HCT116 (cell line): ENCODE results near the gene FLNC. TPM values are rescaled to one million over a fixed set of nuclear protein-coding genes. Genes with fewer than 3 reads are reported as not detected.

ENCODE experiments used
- ATAC-seq: fragments of 200-7000 bp; cut with Tn5 transposase; 2 replicates; pipeline ENCODE4 v1.9.1; 2020; ENCODE audit warnings: mild to moderate bottlenecking, moderate library complexity
- BruUV-seq: library from RNA; stranded (reverse); fragments of 400-500 nt; replicated peaks from 2 replicates; lab custom pipeline; 2021; lab: Mats Ljungman, UMichigan
- CTCF ChIA-PET: fragments of 300-600 bp; sonication (Branson Sonifier 250); formaldehyde crosslinking; loops from one replicate; lab custom pipeline; 2021; ENCODE audit warnings: antibody characterized with exemption; lab: Charles Lee
- POLR2A ChIA-PET: fragments of 300-600, 350-600 bp; sonication (Branson Sonifier 250); formaldehyde crosslinking; loops from one replicate; lab custom pipeline; 2021; ENCODE audit warnings: antibody characterized with exemption; lab: Charles Lee
- RAD21 ChIA-PET, 2 experiments: fragments of 300-600 bp; sonication (Branson Sonifier 250); formaldehyde crosslinking; loops; one replicate each; lab custom pipeline; 2023; ENCODE audit warnings: low total read pairs in 2 of 2; ENCODE audit not compliant: uncharacterized antibody in 2 of 2, unreplicated experiment in 2 of 2, low non-redundant PET in 1 of 2; lab: Charles Lee
- DNase-seq: peaks from one replicate; pipeline ENCODE4 v3.0.0-alpha.2; 2010; ENCODE audit warnings: low read depth, low spot score
- H2AFZ ChIP-seq: fragments of 200-600 bp; shearing (Covaris generic), sonication (generic); 2 replicates; pipeline ENCODE4 v1.6.1; 2017; ENCODE audit warnings: low read depth, mixed run types, mixed read lengths, antibody characterized with exemption, low read length; ENCODE audit not compliant: poor library complexity, severe bottlenecking
- H3K27ac ChIP-seq: 2 replicates; pipeline ENCODE4 v1.5.1; 2012; ENCODE audit warnings: low read depth, low read length
- H3K27me3 ChIP-seq: fragments of 200-600 bp; sonication (generic); 2 replicates; pipeline ENCODE4 v1.6.1; 2016; ENCODE audit warnings: mixed run types, low read length, mixed read lengths; ENCODE audit not compliant: insufficient read depth
- H3K36me3 ChIP-seq, 2 experiments: fragments of 200-500 bp in 1 of 2; fragments of 200-600 bp in 1 of 2; sonication (Bioruptor generic) in 1 of 2; sonication (generic) in 1 of 2; 2 replicates each; pipeline versions ENCODE4 v1.5.1 to v1.6.1; 2014 to 2016; ENCODE audit warnings: low read length in 2 of 2, inconsistent platforms in 1 of 2, mixed read lengths in 1 of 2, mixed run types in 1 of 2; ENCODE audit not compliant: insufficient read depth in 2 of 2, control insufficient read depth in 1 of 2
- H3K4me1 ChIP-seq, 2 experiments: fragments of 200-600 bp in 1 of 2; sonication (generic) in 1 of 2; 2 replicates each; pipeline versions ENCODE4 v1.5.1 to v1.6.1; 2012 to 2017; ENCODE audit warnings: low read length in 2 of 2, inconsistent platforms in 1 of 2, mild to moderate bottlenecking in 1 of 2, mixed read lengths in 1 of 2, mixed run types in 1 of 2, moderate library complexity in 1 of 2; ENCODE audit not compliant: insufficient read depth in 2 of 2, control insufficient read depth in 1 of 2
- H3K4me2 ChIP-seq: fragments of 200-600 bp; sonication (generic); 2 replicates; pipeline ENCODE4 v1.6.1; 2017; ENCODE audit warnings: mixed run types, low read length, mixed read lengths
- H3K4me3 ChIP-seq, 2 experiments: fragments of 200-600 bp in 1 of 2; sonication (generic) in 1 of 2; replicated peaks in 1 of 2; 2 replicates each; pipeline ENCODE4 v1.5.1; 2011 to 2016; ENCODE audit warnings: low read length in 2 of 2, control low read depth in 1 of 2, low read depth in 1 of 2, mild to moderate bottlenecking in 1 of 2, mixed read lengths in 1 of 2, mixed run types in 1 of 2
- H3K79me2 ChIP-seq: fragments of 200-600 bp; sonication (generic); 2 replicates; pipeline ENCODE4 v1.6.1; 2017; ENCODE audit warnings: mild to moderate bottlenecking, mixed run types, low read length, moderate library complexity, mixed read lengths; ENCODE audit not compliant: insufficient read depth
- H3K9ac ChIP-seq: fragments of 200-600 bp; sonication (generic); 2 replicates; pipeline ENCODE4 v1.6.1; 2016; ENCODE audit warnings: low read length, mixed read lengths
- H3K9me2 ChIP-seq: fragments of 200-600 bp; sonication (generic), shearing (Covaris generic); 2 replicates; pipeline ENCODE4 v1.6.1; 2017; ENCODE audit warnings: mixed run types, mild to moderate bottlenecking, moderate library complexity; ENCODE audit not compliant: insufficient read depth
- H3K9me3 ChIP-seq, 2 experiments: fragments of 200-500 bp in 1 of 2; fragments of 200-600 bp in 1 of 2; sonication (Bioruptor generic) in 1 of 2; sonication (generic) in 1 of 2; 2 replicates each; pipeline ENCODE4 v1.6.1; 2014 to 2017; ENCODE audit warnings: low read length in 2 of 2, mixed read lengths in 2 of 2, inconsistent platforms in 1 of 2, low read depth in 1 of 2, mild to moderate bottlenecking in 1 of 2, mixed run types in 1 of 2, moderate library complexity in 1 of 2; ENCODE audit not compliant: control insufficient read depth in 1 of 2, insufficient read depth in 1 of 2
- H4K20me1 ChIP-seq: fragments of 200-600 bp; sonication (generic), shearing (Covaris generic); 2 replicates; pipeline ENCODE4 v1.6.1; 2017; ENCODE audit warnings: mixed run types, mild to moderate bottlenecking, moderate library complexity; ENCODE audit not compliant: insufficient read depth
- CBX3 ChIP-seq: IDR thresholded peaks from 2 replicates; pipeline ENCODE4 v1.6.1; 2012; ENCODE audit warnings: low read depth
- ELF1 ChIP-seq: IDR thresholded peaks from 2 replicates; pipeline ENCODE4 v1.6.1; 2012; ENCODE audit warnings: low read depth, borderline replicate concordance
- EZH2 ChIP-seq: fragments of 200-600 bp; sonication (generic); IDR thresholded peaks from 2 replicates; pipeline ENCODE4 v1.6.1; 2017; ENCODE audit warnings: antibody characterized with exemption, mixed run types
- JUND ChIP-seq: IDR thresholded peaks from 2 replicates; pipeline ENCODE4 v1.6.1; 2012
- POLR2AphosphoS5 ChIP-seq: IDR thresholded peaks from 2 replicates; pipeline ENCODE4 v1.6.1; 2011; ENCODE audit warnings: mild to moderate bottlenecking, low read depth, low read length, moderate library complexity
- SP1 ChIP-seq: IDR thresholded peaks from 2 replicates; pipeline ENCODE4 v1.6.1; 2012; ENCODE audit warnings: low read depth
- SRF ChIP-seq: IDR thresholded peaks from 2 replicates; pipeline ENCODE4 v1.6.1; 2012; ENCODE audit warnings: low read depth
- ZFX ChIP-seq: fragments of 450-650 bp; IDR thresholded peaks from 2 replicates; pipeline ENCODE4 v1.6.1; 2017
- ZNF274 ChIP-seq: fragments of 200-500 bp; sonication (Bioruptor generic); IDR thresholded peaks from 2 replicates; pipeline ENCODE4 v1.6.1; 2014; ENCODE audit warnings: mild to moderate bottlenecking, low read depth, low read length, inconsistent platforms
- intact Hi-C: fragments of 100-400 bp; cut with micrococcal nuclease; formaldehyde crosslinking; loops from 2 replicates; pipeline ENCODE4 v1.10.0; 2022
- total RNA-seq: library from RNA; stranded (reverse); gene quantifications from one replicate; pipeline ENCODE4 v1.2.1, GENCODE V29; 2021; ENCODE audit not compliant: unreplicated experiment
- TF ChIP-seq, protein P1 (sequence below): IDR thresholded peaks from 2 replicates; pipeline ENCODE4 v1.6.1; 2012; ENCODE audit warnings: low read depth
- TF ChIP-seq, protein P2 (sequence below): IDR thresholded peaks from 2 replicates; pipeline ENCODE4 v1.6.1; 2012
- TF ChIP-seq, protein P3 (sequence below), 3 experiments: fragments of 200-600 bp in 1 of 3; sonication (generic) in 1 of 3; IDR thresholded peaks in 2 of 3; conservative IDR thresholded peaks in 1 of 3; 2 replicates each; pipeline ENCODE4 v1.5.1; 2012 to 2017; ENCODE audit warnings: low read depth in 2 of 3, low read length in 2 of 3, antibody characterized with exemption in 1 of 3, borderline replicate concordance in 1 of 3, control low read depth in 1 of 3, mild to moderate bottlenecking in 1 of 3, mixed read lengths in 1 of 3, mixed run types in 1 of 3, moderate library complexity in 1 of 3; ENCODE audit not compliant: insufficient read depth in 1 of 3
- TF ChIP-seq, protein P4 (sequence below): IDR thresholded peaks from 2 replicates; pipeline ENCODE4 v1.6.1; 2012

FLNC gene
- total RNA-seq, 1 experiment from 2014 or later: 42.8 TPM

DNA sequence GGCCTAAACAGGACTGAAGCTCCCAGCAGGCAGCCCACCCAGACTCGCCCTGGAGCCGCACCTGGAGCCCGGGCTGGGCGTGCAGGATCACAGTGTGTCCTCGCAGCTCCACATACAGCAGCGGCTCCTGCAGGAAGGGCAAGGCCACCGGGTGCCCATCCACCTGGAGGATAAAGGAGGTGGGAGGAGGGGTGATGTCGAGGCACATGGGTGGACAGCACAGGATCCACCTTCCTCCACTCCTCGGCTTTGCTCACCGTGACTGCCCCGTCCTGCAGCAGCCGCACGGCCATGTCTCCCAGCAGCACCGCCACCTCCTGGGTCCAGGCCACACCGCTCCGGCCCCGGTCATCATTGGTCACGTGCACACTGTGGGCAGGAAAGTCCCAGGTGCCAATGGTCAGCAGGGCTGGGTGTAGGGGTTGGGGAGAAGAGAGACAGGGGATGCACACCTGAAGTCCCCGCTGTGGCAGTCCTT lies 49.3 kb downstream of the FLNC start:
- no peak for ATAC-seq
- BruUV-seq: no TSS peak
- ChIA-PET POLR2A (no interaction called here), CTCF (interaction anchor here (0.8 to 2.5 kb wide), 8 partner anchors 8 to 452 kb away, joined by 3 to 16 read pairs (median 12); partner anchors contain the start of gene ATP6V1F), RAD21 (interaction anchor here (1.3 to 1.6 kb wide), 2 partner anchors 19 to 212 kb away, joined by 3 to 7 read pairs; no protein-coding TSS in a partner anchor)
- H3K79me2 ChIP-seq: no peaks in the 10 kb centered on the region
- no peak for TF ChIP-seq JUND
- no peak for TF ChIP-seq SRF
- TF ChIP-seq, protein P1, sequence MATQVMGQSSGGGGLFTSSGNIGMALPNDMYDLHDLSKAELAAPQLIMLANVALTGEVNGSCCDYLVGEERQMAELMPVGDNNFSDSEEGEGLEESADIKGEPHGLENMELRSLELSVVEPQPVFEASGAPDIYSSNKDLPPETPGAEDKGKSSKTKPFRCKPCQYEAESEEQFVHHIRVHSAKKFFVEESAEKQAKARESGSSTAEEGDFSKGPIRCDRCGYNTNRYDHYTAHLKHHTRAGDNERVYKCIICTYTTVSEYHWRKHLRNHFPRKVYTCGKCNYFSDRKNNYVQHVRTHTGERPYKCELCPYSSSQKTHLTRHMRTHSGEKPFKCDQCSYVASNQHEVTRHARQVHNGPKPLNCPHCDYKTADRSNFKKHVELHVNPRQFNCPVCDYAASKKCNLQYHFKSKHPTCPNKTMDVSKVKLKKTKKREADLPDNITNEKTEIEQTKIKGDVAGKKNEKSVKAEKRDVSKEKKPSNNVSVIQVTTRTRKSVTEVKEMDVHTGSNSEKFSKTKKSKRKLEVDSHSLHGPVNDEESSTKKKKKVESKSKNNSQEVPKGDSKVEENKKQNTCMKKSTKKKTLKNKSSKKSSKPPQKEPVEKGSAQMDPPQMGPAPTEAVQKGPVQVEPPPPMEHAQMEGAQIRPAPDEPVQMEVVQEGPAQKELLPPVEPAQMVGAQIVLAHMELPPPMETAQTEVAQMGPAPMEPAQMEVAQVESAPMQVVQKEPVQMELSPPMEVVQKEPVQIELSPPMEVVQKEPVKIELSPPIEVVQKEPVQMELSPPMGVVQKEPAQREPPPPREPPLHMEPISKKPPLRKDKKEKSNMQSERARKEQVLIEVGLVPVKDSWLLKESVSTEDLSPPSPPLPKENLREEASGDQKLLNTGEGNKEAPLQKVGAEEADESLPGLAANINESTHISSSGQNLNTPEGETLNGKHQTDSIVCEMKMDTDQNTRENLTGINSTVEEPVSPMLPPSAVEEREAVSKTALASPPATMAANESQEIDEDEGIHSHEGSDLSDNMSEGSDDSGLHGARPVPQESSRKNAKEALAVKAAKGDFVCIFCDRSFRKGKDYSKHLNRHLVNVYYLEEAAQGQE: no peak
- no peak for TF ChIP-seq EZH2
- TF ChIP-seq, protein P2, sequence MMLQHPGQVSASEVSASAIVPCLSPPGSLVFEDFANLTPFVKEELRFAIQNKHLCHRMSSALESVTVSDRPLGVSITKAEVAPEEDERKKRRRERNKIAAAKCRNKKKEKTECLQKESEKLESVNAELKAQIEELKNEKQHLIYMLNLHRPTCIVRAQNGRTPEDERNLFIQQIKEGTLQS: no peak
- TF ChIP-seq POLR2AphosphoS5: no peak
- no peak for TF ChIP-seq CBX3
- no peak for TF ChIP-seq ELF1
- TF ChIP-seq SP1: no peak
- no peak for TF ChIP-seq ZFX
- TF ChIP-seq ZNF274: no peak
- TF ChIP-seq, protein P3, sequence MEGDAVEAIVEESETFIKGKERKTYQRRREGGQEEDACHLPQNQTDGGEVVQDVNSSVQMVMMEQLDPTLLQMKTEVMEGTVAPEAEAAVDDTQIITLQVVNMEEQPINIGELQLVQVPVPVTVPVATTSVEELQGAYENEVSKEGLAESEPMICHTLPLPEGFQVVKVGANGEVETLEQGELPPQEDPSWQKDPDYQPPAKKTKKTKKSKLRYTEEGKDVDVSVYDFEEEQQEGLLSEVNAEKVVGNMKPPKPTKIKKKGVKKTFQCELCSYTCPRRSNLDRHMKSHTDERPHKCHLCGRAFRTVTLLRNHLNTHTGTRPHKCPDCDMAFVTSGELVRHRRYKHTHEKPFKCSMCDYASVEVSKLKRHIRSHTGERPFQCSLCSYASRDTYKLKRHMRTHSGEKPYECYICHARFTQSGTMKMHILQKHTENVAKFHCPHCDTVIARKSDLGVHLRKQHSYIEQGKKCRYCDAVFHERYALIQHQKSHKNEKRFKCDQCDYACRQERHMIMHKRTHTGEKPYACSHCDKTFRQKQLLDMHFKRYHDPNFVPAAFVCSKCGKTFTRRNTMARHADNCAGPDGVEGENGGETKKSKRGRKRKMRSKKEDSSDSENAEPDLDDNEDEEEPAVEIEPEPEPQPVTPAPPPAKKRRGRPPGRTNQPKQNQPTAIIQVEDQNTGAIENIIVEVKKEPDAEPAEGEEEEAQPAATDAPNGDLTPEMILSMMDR (IDR thresholded peaks at IDR 0.05 in 2 of 3, conservative IDR thresholded peaks at IDR 0.05 in 1 of 3; ENCODE audit: borderline replicate concordance in 1 of 3, insufficient read depth in 1 of 3, low read depth in 2 of 3, low read length in 2 of 3): no peak
- TF ChIP-seq, protein P4, sequence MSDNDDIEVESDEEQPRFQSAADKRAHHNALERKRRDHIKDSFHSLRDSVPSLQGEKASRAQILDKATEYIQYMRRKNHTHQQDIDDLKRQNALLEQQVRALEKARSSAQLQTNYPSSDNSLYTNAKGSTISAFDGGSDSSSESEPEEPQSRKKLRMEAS: no peak
- no peaks in the 10 kb centered on the region for H4K20me1 ChIP-seq
- no peaks in the 10 kb centered on the region for H3K27me3 ChIP-seq
- no peak overlapping the region for H3K4me2 ChIP-seq
- H3K9ac ChIP-seq: no peak overlapping the region
- H3K27ac ChIP-seq: no peak overlapping the region
- no peaks in the 10 kb centered on the region for H3K9me2 ChIP-seq
- DNase-seq: no peak
- H3K4me3 ChIP-seq: no peak overlapping the region
- H3K4me1 ChIP-seq: peaks cover 3 to 6% of the 10 kb centered on the region in 2 experiments; a peak in 3 of 4 replicates
- intact Hi-C loops: no loop called here
- H3K36me3 ChIP-seq: no peaks in the 10 kb centered on the region
- no peaks in the 10 kb centered on the region for H3K9me3 ChIP-seq
- no peak overlapping the region for H2AFZ ChIP-seq
